ENCODE results near the gene VAV1.
A peak's percentile ranks its signal among the peaks of the same experiment; 100 is the strongest.
"Not testable (repeated sequence)": the region's sequence is repeated elsewhere in the genome, so short reads cannot be mapped to it uniquely, and the experiment has no call there.

The VAV1 gene

DNA sequence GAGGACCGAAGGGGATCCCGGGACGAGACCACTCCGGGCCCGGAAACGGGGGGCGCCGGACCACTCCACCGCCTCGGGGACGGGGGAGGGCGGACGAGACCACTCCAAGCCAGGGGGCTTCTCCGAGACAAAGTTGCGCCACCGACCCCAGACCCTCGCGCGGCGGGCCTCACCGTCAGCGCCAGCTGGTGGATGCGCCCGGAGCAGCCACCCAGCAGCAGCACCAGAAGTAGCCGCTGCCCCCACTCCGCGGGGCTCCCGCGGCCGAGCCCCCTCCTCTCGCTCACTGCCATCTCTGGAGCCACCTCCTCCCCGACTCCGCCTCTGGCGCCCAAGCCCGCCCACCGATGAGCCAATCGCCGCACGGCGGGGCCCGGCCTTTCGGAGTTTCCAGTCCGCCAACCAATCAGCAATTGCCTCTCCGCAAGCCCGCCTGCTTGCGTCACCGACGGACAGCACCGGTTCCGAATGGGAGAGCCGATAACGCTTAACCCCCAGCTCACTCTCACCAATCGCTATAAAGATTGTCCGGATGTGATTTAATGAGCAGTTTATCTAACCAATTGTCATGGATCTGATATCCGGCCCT, 35.1 kb upstream of the VAV1 start, which contains the start of gene GPR108:
Gene GPR108 (minus strand): TSS at position 297 of the 589 bp plus-strand sequence. CDS start 4 bp downstream, at position 293.
- peak; percentile 100 for DNase-seq (ENCODE audit: low spot score)

DNA sequence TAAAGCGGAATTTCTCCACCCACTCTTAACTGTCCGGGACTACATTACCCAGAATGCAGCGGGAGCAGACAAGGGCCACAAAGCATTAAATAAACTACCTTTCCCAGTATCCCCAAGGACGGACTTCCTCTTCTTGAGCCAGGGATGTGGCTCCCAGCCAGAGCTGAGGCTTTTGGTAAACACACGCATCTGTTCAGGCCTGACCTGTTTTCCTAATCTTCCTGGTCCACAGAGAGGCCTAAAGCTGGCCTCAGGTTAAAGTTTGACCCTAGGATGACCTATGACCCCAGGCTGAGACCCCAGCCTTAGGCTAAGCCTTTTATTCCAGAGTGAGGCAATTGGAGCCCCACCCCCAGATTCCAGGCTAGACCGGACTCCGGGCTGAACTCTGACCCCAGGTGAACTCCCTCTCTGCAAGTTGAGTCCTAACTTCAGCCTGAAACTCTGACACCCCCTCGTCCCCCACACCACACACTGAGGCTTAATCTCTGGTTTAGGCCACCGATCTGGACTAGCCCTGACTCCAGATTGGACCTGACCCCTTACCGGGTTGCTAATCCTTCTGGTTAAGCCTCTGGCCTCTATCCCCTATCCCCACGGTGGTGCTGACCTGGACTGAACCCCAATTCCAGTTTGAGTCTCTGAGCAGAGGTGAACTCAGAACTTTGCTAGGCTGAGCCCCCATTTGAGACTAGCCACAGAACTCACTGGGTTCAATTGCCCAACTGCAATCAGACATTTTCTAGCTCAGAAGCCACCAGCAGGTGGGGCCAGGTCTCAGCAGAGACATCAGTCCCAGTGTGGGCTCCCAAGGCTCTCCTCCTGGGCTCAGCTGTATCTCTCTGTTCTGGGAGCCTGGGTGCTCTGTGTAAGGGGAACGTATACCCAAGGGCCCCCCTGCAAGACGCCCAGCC, 34.4 kb upstream of the VAV1 start:
- peak; percentile 80 for DNase-seq (ENCODE audit: low spot score)

DNA sequence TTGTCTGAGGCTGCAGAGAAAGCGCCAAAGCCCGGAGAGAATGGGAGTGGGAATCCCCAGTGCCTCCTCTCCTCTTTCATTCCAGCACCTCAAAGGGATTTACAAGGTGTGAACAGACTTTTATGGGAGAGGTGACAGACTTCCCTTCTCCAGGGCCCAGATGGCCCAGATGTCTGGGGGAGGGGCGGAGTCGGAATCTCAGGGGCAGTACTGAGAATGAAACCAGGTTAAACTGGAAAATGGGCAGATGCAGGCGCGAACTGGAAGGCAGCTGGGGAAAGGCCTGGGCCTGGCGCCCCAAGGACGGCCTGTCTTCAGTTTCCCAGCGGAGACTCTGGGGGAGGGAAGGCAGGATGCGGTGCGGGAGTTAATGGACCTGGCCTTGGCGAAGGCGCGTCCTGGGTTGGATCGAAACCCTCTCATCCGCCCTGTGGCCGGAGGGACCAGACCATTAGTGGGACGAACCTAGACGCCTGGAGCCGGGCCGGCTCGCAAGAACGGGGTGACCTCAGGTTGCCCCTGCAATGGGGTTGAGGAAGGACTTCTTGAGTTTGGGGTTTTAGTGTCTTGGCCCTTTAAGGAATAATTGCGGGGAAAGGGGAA, 33.6 kb upstream of the VAV1 start:
- peak; percentile 68 for DNase-seq (ENCODE audit: low spot score)

DNA sequence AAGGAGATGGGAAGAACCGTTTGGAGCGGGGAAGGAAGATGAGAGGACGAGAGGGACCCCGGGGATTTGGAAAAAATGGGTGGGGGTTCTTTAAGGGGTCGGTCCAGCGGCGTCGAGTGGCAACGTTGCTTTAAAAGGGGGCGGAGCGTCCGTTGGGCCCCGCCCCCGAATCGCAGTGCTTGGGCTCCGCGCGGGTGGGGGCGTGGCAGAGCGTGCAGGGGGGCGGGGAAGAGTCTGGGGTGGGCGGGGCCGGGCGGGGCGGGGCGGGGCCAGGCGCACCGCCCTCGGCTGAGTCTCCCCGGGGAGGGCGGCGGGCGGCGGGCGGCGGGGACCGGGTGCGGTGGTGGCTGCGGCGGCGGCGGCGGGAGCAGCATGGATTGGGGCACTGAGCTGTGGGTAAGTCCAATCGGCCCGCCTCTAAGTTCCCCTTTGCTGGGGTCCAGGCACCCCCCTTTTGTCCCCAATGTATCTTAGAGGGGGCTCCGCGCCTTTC, 33.1 kb upstream of the VAV1 start, which contains the start of gene TRIP10:
Gene TRIP10 (plus strand): TSS at position 291 of the 493 bp plus-strand sequence. CDS start 82 bp downstream, at position 373.
- DNase-seq (ENCODE audit: low spot score): peak; percentile 89

DNA sequence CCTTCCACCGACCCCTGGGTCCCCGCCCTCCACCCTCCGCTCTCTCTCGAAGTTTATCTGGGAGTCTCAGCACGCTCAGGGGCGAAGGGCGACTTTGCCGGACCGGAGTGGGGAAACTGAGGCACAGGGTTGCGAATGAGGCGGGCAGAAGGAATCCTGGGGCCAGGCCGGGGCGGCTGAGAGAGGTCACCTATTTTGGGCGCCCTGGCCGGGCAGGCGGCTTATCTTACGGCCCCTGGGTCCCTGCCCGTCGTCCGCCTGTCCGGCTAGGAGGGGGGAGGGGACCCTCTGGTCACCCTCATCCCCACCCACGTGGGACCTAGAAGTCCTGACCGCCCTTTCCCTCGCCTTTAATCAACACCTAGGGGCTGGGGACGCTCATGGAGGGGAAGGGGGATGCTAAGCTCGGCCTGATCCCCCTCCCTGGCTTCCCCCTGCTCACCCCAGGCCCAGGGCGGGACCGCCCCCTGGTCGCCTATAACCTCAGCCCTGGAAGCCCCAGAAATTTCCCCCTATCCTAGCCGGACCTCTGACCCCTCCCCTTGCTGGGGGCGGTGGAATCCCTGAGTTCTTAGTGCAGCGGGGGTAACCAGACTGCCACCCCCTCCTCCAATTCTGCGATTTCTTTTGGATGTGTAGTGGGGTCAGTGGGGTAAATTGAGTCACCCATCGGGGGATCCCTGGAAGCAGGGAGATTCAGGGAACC, 32.5 kb upstream of the VAV1 start:
- peak; percentile 72 for DNase-seq (ENCODE audit: low spot score)

DNA sequence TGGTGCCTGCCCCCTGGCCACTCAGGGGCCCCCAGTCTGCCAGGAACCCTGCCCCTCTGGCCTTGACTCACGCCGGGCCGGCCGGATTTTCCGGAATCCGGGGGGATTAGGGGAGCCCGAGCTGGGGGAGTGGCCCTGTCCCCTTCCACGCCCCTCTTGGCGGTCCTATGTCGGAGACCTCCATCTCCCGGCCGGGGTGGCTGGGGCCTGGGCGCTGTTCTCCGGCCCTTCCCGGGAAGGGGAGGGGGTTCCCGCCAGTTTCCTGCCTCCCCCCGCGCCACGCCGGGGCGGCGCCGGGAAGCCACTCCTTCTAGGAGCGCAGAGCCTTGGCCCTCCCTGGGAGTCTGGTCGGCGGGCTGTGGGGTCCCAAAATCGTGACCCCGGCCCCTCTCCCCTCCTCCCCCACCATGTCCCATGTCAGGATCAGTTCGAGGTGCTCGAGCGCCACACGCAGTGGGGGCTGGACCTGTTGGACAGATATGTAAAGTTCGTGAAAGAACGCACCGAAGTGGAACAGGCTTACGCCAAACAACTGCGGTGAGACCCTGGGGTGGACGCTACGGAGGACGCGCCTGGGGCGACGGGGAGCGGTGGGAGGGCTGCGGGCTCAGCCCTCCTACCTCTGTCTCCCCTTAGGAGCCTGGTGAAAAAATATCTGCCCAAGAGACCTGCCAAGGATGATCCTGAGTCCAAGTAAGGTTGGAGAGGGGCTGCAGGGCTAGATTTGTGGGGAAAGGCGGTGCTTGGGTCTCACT, 31.7 kb upstream of the VAV1 start:
- DNase-seq (ENCODE audit: low spot score): peak; percentile 84

DNA sequence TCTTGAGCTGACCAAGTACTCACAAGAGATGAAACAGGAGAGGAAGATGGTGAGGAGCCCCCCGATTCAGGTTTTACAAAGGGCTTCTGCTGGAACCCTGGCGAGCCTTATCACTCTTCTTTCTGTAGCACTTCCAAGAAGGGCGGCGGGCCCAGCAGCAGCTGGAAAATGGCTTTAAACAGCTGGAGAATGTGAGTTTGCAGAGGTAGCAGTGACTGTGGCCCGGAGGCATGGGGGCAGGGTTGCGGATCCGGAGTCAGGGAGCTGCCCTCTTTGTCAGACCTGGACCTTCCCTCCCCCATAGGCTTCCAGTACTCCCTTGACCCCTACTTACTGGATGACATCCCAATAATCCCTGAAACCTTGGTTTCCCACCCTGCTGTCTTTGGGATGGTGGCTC, 29.4 kb upstream of the VAV1 start:
- DNase-seq (ENCODE audit: low spot score): peak; percentile 59

DNA sequence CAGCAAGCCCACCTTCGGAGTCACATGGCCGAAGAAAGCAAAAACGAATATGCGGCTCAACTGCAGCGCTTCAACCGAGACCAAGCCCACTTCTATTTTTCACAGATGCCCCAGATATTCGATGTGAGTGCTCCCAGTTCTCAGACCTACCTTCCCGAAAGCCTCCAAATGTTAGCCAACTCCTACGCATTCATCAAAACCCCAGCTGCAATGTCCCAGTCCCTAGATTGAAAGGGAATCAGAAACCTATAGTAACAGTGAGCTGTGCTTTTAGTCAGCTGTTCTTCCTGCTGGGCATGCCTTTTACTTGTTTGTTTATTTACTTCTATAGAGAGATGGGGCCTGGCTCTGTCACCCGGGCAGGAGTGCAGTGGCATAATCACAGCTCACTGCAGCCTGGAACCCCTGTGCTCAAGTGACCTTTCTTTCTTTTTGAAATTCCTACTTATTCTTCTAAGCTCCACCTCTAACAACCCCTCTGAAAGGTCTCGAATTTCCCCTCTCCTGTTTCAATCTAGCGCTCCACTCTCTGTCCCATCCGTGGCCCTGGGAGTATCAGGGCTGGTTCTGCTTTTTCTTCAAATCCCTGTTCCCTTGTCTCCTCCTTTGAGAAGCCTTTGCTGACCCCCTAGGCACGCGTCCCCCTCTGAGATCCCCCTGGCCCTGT, 28.7 kb upstream of the VAV1 start:
- no peak for DNase-seq (ENCODE audit: low spot score)

DNA sequence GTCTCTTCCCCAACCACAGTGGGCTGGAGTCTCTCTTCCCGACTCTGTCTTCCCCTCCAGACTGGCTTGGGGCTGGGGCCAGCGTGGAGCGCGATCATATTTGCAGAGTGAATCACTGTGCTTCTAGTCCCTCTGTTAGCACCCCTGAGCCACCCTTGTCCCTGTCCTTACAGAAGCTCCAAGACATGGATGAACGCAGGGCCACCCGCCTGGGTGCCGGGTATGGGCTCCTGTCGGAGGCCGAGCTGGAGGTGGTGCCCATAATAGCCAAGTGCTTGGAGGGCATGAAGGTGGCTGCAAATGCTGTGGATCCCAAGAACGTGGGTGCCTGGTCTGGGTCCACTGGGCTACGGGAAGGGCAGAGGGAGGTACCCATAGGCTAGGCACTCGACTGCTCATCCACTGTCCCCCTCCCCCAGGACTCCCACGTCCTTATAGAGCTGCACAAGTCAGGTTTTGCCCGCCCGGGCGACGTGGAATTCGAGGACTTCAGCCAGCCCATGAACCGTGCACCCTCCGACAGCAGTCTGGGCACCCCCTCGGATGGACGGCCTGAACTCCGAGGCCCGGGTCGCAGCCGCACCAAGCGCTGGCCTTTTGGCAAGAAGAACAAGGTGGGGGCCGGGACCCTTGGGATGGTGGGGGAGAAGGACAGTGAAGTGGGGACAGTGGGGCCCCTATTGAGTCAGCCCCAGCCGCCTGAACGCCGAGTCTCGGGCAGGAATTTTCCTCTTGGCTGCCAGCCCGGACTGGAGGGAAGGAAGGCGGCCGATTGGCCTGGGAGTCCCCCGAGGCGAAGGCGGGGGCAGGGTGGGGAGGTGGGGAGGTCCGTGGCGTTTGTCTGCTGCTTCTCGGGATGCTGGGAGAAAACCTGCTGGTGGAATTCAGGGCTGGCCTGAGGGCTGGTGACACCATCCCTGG, 27.9 kb upstream of the VAV1 start:
- DNase-seq (ENCODE audit: low spot score): no peak

DNA sequence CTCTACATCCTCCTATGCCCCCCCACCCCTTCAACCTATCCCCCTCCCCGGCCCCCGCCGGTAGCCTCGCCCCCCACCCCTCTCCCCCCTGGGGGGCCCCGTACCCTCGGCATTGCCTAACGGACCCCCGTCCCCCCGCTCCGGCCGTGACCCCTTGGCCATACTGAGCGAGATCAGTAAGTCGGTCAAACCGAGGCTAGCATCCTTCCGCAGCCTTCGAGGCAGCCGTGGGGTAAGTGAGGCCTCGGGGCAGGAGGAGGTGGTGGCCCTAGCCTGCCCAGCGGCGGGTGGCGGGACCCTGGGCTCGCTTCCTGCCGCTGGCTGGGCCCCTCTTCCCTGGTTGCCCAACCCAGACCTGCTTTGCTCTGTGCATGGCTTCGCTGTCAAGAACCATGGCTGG, 26.5 kb upstream of the VAV1 start:
- no peak for DNase-seq (ENCODE audit: low spot score)

DNA sequence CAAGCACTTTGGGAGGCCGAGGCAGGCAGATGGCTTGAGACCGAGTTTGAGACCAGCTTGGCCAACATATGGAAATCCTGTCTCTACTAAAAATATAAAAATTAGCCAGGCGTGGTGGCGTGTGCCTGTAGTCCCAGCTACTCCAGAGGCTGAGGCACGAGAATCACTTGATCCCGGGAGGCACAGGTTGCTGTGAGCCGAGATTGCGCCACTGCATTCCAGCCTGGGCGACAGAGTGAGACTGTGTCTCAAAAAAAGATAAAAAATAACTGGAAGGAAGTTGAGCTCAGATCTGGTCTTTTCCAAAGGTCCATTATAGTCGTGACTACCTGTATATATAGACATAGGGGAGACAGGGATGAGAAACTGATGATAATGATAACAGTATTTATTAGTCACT, 24.0 kb upstream of the VAV1 start:
- not testable (repeated sequence) for DNase-seq (ENCODE audit: low spot score)

DNA sequence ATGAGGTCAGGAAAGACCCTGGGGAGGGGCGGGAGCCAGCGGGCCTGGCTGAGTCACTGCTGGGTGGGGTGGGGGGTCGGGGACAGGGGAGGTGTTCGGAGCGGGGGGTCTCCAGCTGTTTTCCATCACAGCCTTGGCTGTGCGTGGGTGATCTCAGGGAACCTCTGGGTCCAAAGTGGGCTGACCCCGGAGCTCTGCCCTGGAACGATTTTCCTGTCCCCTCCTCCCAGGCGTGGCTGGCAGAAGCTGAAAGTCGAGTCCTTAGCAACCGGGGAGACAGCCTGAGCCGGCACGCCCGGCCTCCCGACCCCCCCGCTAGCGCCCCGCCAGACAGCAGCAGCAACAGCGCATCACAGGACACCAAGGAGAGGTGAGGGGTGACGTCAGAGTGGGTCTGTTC, 22.4 kb upstream of the VAV1 start:
- DNase-seq (ENCODE audit: low spot score): no peak

DNA sequence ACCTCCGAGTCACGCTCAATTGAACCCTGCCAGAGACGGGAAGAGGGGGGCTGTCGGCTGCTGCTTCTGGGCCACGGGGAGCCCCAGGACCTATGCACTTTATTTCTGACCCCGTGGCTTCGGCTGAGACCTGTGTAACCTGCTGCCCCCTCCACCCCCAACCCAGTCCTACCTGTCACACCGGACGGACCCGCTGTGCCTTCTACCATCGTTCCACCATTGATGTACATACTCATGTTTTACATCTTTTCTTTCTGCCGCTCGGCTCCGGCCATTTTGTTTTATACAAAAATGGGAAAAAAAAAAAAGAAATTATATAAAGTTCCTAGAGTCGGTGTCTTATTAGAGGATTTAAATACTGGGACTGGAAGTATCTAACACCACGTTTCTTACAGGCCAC, 21.3 kb upstream of the VAV1 start:
- no peak for DNase-seq (ENCODE audit: low spot score)

DNA sequence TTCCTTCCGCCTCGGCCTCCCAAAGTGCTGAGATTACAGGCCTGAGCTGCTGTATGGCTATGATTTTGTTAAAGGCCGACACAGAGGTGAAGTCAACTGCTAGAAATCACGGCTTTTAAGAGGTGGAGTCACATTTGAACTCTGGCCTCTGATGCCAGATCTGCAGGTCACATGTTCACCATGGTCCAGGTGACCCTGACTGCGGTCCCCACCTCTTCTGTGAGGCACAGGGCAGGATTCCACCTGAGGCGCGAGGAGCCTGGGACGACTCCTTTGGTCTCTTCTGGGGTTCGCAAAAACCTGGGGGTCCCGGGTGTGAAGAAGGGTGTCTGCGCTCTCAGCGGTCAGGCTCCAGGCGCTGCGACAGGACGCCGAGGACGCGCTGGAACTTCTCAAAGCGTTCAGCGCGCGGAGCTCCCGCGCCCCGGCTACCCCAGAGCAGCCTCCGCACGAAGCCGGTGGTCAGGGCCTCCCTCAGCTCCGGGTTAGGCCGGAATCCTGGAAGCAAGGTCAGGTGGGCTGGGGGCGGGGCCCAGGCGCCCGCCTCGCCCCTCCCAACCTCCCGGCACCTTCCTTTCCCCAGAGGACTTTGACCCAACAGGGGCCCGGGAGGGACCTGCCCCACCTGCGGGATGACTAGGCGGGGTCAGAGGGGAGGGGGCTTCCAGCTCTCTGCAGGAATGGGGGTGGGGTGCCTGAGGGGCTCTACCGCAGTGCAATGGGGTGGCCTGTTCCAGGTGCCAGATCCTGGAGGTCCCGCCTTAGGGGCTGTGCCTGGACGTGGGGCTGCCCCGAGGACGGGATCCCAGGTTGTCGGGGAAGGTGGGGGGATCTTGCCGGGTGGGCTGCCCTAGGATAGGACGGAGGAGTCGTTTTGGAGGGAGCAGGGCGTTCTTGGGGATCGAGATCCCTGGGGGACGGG, 20.0 kb upstream of the VAV1 start:
- peak; percentile 78 for DNase-seq (ENCODE audit: low spot score)

DNA sequence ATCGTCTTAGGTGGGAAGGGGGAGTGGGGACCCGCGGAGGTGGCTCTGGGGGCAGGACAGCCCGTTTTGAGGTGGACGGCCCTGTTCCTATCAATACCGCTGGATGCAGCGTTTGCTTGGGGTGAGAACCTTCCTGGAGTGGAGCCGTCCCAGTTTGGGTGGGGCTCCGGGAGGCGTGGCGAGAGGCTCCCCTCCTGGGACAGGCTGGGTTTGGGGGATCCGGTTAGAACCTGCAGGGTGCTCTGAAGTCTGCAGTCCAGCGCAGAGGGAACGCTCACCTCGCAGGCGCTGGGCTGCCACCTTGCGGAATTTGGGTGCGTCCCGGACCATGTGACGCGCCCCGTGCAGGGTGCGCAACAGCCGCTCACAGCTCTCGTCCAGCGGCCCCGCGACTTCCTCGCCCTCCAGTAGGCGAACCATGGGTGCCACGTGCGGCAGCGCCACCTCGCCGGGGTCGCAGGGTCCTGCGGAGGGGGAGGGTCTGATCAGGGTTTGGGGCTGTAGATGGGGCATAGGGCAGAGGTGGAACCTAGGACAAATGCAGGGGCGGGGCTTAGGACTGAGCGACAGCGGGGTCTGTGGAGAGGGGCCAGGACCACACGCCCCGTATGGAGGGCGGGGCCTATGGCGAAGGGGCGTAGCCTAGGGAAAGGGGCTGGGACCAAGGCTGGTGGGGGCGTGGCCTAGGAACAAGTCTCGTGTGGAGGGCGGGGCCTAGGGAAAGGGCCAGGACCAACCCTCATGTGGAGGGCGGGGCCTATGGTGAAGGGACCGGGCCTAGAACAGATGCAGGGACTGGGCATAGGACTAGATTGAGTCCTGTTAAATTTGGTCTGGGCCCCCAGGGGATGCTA, 19.1 kb upstream of the VAV1 start:
- peak; percentile 97 for DNase-seq (ENCODE audit: low spot score)

DNA sequence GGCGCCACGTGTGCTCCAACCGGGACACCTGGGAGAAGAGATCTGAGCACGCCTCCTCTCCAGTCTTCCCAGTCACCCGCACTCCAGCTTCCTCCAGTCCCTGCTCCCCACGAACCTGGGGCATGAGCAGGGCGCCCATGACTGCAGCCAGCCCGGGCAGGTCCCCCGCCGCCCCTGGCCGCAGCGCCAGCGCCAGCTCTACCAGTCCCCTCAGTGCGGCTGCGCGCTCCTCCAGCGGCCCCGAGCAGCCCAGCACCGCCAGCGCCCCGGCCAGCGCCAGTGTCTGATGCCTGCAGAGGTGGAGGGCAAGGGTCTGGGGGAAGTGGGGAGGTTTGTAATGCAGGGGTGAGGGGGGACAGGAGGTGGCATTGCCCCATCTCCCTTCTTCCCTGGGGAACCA, 18.4 kb upstream of the VAV1 start:
- DNase-seq (ENCODE audit: low spot score): no peak

DNA sequence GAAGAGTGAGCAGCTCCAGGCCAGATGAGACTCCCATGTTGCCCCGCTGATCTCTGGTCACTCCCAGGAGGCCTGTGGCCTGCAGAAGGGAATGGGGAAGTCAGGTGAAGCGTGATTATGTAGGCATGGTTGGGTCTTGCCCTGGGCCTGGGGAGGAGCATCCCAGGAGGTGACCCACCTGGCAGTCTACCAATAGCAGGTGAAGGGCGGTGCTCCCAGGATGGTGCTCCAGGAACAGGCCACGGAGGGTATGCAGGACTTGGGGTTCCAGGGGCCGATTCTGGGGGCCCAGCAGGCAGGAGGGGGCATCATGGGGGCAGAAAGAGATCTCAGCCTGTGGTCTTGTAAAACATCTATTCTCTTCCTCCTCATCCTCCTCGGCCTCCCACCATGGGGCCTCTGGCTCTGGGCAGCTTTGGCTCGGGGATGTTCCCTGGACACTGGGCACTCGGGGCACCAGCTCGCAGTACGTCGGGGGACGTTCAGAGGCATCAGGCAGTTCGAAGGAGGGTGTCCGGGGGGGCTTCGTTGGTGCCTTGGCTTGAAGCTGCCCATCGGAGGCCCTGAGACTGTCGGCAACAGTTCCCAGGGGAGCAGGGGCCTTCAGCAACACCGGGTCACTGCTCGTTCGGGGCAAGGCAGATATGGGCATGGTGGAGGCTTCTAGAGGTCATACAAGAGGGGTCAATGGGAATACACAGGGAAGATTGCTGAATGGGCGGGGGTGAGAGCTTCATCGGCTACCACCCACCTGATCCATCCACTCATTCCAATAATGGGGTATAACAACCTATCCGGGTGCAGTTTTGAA, 17.6 kb upstream of the VAV1 start:
- DNase-seq (ENCODE audit: low spot score): no peak
